NCI-H1417 treated with DMSO at 0.1 percent for 48 hours (cell line): ENCODE data around the gene TTL.
"Not testable (repeated sequence)": the region's sequence is repeated elsewhere in the genome, so short reads cannot be mapped to it uniquely, and the experiment has no call there.

Experiments
- DNase-seq: peaks from one replicate; lab custom pipeline; 2025; lab: John Stamatoyannopoulos, UW

Gene TTL

DNA sequence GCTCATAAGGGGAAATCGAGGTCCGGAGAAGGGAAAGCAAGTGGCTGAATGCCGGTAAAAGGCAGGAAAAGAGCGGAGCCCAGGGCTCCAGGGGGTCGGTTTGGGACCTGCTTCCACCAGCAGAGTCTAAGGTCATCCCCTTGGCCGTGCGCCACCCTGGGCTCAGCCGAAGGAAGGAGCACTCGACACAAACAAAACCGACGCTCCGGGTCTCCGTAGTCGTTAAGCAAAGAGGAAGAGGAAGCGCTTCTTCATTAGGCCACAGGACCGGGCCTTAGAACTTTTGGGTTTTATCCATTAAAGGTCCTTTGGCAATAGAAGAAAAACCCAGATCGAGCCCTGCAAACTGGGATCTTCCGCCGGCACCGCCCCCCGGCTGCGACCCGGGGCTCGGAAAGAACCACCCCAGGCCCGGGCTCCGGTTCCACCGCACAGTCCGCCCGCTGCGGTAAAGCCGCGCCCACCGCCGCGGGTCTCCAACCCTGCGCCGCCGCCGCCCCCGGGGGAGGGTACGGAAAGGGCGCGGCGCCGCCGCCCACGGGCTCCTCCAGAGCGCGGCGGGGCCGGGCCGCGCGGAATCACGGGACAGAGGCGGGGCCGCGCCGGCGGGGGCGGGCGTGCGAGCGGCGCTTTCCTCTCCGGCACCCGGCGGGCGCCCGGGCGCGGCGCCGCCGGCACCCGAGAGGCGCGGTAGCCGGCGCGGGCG, at the start of gene TTL:
TSS of gene TTL (plus strand) at position 629 of the 706 bp plus-strand sequence. CDS start 189 bp downstream, outside the sequence.
- DNase-seq: no peak

DNA sequence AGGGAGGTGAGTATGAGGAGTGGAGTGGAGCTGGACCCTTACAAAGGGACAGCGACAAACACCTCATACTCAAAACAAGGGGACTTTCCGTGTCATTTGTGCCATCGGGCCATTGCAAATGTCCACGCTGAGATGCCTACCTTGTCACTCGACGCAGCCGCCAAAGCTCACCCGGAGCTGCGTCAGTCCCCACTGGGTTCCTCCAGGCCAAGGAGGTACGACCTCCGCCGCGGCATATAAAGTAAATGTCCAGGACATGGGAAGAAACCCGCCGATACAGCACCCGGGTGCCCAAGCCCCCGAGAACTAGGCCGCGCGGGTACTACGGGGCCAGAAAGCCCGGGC, 49.6 kb upstream of the TTL start:
- DNase-seq: not testable (repeated sequence)

- DNase-seq: not testable (repeated sequence)
Observed at GRCh38 chr2:112432735-112433479, 49.0 kb upstream of the TTL start.

DNA sequence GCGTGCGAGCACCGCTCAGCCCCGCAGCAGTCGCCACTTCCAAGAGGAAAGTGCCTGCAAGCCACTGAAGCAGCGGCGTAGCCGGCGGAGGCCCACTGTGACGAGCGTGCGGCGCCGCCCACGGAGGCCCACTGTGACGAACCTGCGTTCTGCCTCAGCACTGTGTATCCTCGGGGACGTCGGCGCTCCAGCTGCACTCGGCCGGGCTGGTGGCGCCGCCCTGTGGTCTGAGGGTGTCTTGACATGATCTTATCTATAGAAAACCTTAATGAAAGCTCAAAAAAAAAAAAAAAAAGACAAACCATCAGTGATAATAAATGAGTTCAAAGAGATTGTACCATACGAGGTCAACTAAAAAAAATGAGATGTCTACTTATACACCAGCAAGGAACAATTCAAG, 48.5 kb upstream of the TTL start, which contains the start of gene RGPD8:
TSS of gene RGPD8 (minus strand) at position 166 of the 400 bp plus-strand sequence. CDS start 192 bp downstream, outside the sequence.
- not testable (repeated sequence) for DNase-seq

DNA sequence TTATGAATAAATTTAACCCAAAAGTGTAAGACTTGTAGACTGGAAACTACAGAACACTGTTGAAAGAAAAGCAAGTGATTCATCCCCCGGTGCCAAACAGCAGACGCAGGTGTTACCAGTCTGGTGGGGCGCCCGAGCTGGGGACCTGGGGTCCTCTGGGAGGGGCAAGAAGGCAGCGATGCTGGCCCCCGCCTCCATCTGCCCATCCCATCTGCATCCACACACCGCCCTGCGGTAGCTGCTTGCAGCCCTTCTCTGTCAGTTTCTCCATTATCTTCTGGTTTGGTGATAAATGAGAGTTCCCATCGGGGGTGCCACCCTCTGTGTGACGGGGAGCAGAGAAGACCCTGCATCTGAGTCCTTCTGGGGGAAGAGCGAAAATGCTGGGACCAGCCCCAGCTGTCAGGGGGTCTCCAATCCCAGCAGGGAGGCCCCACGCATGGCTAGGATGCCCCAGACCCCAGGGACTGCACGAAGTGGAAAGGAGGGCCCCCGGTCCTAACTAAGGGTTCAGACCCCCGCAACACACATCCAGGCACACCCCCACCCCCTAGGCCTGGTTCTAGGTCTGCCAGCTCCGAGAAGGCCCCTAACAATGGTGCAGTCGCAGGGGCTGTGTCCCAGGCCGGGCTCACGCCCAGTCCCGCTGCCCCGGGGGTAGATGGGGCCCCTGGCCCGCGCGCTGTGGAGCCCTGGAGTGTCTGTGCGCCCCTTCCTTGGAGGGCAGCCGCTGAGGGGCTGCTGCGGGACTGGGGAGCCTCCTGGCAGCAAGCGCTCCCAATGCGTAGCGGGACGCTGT, 47.8 kb upstream of the TTL start:
- no peak for DNase-seq

DNA sequence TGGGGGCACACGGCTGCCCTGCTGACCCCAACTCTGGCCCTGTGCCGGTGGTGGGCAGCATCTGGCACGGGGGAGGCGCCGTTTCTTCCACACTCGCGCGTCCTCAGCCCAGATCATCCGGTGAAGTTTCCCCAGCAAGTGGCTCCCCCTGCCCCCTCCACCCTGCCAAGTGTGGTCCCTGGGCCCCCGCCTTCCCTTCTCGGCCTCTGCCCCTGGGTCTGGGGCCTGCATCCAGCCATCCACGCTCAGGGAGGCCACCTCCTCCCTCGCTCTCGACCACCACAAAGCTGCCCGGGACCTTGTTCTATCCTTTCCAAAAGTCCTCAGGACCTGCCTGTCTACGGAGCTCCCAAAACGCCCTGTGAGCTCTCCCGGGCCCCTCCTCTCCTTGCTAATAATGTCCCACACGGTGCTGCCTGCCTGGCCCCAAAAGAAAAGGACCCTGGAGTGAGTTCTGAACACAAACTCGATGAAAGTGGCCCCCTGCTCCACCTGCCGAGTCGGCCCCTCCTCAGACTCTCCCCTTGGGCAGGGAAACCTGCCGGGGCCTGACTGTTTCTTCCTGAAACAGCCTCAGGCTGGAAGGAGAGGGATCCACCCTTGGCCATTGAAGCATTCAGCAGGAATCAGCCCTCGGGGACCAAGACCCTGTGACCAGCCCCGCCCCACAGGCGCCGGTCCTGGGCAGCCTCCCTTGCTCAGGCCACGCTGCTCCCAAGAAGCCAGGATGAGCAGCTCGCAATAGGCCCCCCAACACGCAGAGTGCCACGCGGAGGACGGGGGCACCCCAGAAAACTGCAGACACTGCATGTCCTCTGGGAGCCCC, 46.9 kb upstream of the TTL start:
- DNase-seq: not testable (repeated sequence)

- DNase-seq: not testable (repeated sequence)
Observed at GRCh38 chr2:112435716-112436431, 46.1 kb upstream of the TTL start.

- DNase-seq: not testable (repeated sequence)
Observed at GRCh38 chr2:112436993-112437392, 45.0 kb upstream of the TTL start.

DNA sequence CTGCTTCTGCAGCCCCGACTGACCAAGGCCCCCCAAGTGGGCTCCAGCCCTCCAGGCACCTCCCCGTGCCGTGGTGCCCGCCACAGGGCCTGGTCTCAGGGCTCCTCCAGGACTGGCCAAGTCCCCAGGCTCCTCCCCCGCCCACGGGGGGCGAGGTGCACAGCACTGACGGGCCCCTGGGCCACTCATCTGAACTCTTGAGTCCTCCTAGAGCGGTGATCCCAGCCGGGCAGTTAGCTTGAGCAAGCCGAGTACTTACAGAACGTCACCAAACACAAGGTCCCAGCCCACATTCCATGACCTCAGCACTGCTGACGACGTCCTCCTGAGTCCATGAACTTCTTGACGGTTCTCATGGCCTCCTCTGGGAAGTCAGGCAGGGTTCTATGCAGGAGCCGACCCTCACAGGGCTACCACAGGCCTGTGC, 44.5 kb upstream of the TTL start:
- DNase-seq: not testable (repeated sequence)

DNA sequence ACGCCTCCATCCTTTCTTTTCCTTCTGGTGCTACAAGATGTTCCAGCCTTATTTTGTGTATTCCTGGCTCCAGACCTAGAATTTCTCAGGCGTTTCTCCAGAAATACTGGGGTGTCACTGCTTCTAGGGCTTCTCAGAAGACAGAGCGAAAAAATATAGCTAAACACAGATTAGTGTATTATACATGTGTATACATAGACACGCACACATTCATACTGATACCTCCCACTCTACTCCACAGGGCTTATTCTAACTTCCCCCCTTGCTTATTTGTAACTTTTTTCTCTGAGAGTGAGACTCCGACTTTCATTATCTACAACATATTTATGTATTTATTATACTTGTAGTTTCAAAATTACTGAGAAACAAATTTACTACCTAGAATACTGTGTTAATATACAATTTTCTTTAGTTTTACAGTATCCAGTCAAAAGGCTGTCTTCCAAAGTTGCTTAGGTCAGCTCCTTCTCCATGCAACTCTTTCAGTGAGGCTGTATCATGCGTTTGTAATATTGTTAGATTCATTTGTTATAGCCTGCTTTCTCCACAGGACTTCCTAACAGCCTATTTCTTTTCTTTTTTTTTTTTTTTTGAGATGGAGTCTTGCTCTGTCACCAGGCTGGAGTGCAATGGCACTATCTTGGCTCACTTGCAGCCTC, 43.2 kb upstream of the TTL start:
- DNase-seq: not testable (repeated sequence)

GRCh38 chr2:112444256-112444655, 37.7 kb upstream of the TTL start:
- DNase-seq: not testable (repeated sequence)

DNA sequence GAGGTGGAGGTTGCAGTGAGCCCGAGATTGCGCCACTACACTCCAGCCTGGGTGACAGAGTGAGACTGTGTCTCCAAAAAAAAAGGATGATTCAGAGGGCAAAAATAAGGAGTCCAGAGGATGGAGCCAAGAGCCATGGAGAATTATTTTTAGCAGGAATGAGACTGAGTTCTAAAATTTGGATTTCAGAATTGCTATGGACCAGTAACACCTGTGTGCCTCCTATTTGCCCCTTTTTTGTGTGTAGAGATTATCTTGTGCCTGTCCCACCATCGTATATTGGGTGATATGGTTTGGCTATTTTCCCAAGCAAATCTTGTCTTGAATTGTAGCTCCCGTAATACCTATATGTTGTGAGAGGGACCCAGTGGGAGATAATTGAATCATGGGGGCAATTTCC, 32.1 kb upstream of the TTL start:
- no peak for DNase-seq

DNA sequence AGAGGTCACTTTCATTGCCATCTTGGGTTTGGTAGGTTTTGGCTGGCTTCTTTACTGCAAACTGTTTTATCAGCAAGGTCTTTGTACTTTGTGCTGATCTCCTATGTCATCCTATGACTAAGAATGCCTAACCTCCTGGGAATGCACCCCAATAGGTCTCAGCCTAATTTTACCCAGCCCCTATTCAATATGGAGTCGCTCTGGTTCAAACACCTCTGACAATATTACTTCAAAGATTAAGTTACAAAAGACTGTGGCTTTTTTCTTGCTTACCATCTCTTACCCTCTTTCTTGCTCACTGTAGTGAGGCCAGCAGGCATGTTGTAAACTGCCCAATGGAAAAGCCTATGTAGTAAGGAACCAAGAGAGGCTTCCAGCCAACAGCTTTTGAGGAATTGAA, 30.6 kb upstream of the TTL start:
- no peak for DNase-seq

- DNase-seq: no peak
Observed at GRCh38 chr2:112454586-112454985, 27.4 kb upstream of the TTL start.

DNA sequence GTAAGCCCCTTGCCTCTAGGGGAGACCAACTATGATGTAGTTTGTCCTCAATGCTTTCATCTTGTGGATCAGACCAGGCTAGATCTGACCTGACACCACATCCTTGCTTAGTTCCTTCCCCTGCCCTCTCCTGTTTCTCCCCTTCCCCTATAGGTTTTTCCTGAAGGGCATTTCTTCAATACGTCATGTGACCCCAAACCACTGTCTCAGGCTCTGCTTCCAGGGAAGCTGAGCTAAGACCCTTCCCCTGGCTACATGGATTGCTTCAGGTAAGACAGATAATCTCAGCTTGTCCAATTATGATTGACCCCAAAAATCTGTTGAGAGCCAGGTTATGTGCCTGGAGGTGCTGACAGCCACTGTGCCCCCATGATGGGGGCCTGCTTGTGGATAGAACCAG, 22.6 kb upstream of the TTL start:
- DNase-seq: no peak

- no peak for DNase-seq
Observed at GRCh38 chr2:112462178-112462577, 19.8 kb upstream of the TTL start.

- no peak for DNase-seq
Observed at GRCh38 chr2:112463256-112463655, 18.7 kb upstream of the TTL start.

- no peak for DNase-seq
Observed at GRCh38 chr2:112465382-112465781, 16.6 kb upstream of the TTL start.

DNA sequence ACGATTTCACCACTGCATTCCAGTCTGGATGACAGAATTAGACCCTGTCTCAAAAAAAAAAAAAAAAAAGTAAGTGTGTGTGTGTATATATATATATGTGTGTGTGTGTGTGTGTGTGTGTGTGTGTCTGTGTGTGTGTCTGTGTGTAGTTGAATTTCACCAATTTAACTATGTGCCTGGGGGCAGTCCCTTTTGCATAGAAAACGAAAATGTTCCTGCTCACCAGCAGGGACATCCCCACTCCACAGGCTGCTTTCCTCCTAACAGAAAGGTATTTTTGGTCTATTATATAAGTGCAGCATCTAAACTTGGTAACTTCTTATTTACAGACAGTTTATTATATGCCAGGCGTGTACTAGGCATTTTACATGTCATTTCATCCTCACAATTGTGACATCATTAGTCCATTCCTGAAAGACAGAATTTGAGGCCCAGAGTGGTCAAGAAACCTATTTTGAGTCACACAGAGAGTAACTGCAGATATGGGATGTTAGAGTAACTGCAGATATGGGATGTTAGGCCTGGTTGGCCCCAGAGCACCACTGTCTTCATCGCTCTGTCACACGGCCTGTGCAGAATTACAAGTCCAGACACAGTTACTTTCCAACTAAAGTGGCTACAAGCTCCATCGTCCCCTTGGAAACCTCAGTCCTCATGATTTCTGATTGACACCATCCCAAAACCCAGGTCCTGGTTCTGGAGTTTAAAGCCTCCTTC, 9.3 kb upstream of the TTL start:
- no peak for DNase-seq
